Embryonic facial prominence (tissue), 1 donor: ENCODE measurements around the gene SESN1.

Experiments used
- DNase-seq: peaks from one replicate; pipeline ENCODE4 v3.0.0-alpha.2; 2016; ENCODE audit errors: extremely low spot score

SESN1 gene

GRCh38 chr6:108961077-108961476, 133.6 kb downstream of the SESN1 start:
- no peak for DNase-seq

GRCh38 chr6:108960601-108961000, 134.0 kb downstream of the SESN1 start:
- no peak for DNase-seq

- no peak for DNase-seq
Observed at GRCh38 chr6:108959972-108960582, 134.6 kb downstream of the SESN1 start.

GRCh38 chr6:108958900-108959770, 135.5 kb downstream of the SESN1 start:
- no peak for DNase-seq

GRCh38 chr6:108957221-108957620, 137.4 kb downstream of the SESN1 start:
- DNase-seq = no peak

- no peak for DNase-seq
Observed at GRCh38 chr6:108955329-108955949, 139.2 kb downstream of the SESN1 start.

GRCh38 chr6:108953681-108954080, 141.0 kb downstream of the SESN1 start:
- no peak for DNase-seq

GRCh38 chr6:108952776-108953486, 141.7 kb downstream of the SESN1 start:
- no peak for DNase-seq

GRCh38 chr6:108951351-108951953, 143.2 kb downstream of the SESN1 start:
- DNase-seq = no peak

GRCh38 chr6:108948181-108948661, 146.4 kb downstream of the SESN1 start:
- DNase-seq = no peak

GRCh38 chr6:108947114-108947854, 147.4 kb downstream of the SESN1 start:
- no peak for DNase-seq

- no peak for DNase-seq
Observed at GRCh38 chr6:108946695-108947094, 148.0 kb downstream of the SESN1 start.

GRCh38 chr6:108945681-108946159, 148.9 kb downstream of the SESN1 start:
- no peak for DNase-seq

GRCh38 chr6:108944707-108945680, 149.7 kb downstream of the SESN1 start:
- no peak for DNase-seq

GRCh38 chr6:108944071-108944470, 150.6 kb downstream of the SESN1 start:
- DNase-seq = no peak

GRCh38 chr6:108942556-108943492, 151.8 kb downstream of the SESN1 start:
- no peak for DNase-seq

GRCh38 chr6:108941859-108942258, 152.8 kb downstream of the SESN1 start:
- no peak for DNase-seq

- no peak for DNase-seq
Observed at GRCh38 chr6:108941281-108941680, 153.4 kb downstream of the SESN1 start.
